OCI-LY1 (cell line): Measurements from ENCODE around the gene OR52A5.
"Not testable (repeated sequence)": the region's sequence is repeated elsewhere in the genome, so short reads cannot be mapped to it uniquely, and the experiment has no call there.

Source experiments
- H2AFZ ChIP-seq: fragments of 200-600 bp; sonication (generic), shearing (Covaris generic); 2 replicates; pipeline ENCODE4 v1.6.0; 2014; ENCODE audit warnings: antibody characterized with exemption, mild to moderate bottlenecking, low read length
- H3F3A ChIP-seq: fragments of 200-600 bp; sonication (generic), shearing (Covaris generic); 2 replicates; pipeline ENCODE4 v1.6.0; 2014; ENCODE audit warnings: mild to moderate bottlenecking, antibody characterized with exemption, low read length, moderate library complexity; ENCODE audit not compliant: insufficient read depth
- H3K27ac ChIP-seq: fragments of 200-600 bp; sonication (generic); 2 replicates; pipeline ENCODE4 v1.5.1; 2014; ENCODE audit warnings: low read length, mixed run types, mild to moderate bottlenecking, low read depth; ENCODE audit not compliant: poor library complexity, severe bottlenecking
- H3K27me3 ChIP-seq: fragments of 200-600 bp; sonication (generic); 2 replicates; pipeline ENCODE4 v1.6.0; 2014; ENCODE audit warnings: antibody characterized with exemption, mild to moderate bottlenecking, low read length, moderate library complexity; ENCODE audit not compliant: insufficient read depth
- H3K36me3 ChIP-seq: fragments of 200-600 bp; sonication (generic); 2 replicates; pipeline ENCODE4 v1.6.1; 2014; ENCODE audit warnings: mild to moderate bottlenecking, antibody characterized with exemption, low read length, moderate library complexity, mixed read lengths; ENCODE audit not compliant: insufficient read depth
- H3K4me1 ChIP-seq: fragments of 200-600 bp; sonication (generic); 2 replicates; pipeline ENCODE4 v1.5.1; 2014; ENCODE audit warnings: mild to moderate bottlenecking, low read length, moderate library complexity; ENCODE audit not compliant: insufficient read depth, severe bottlenecking
- H3K4me2 ChIP-seq: fragments of 200-600 bp; sonication (generic), shearing (Covaris generic); 2 replicates; pipeline ENCODE4 v1.6.1; 2014; ENCODE audit warnings: low read length
- H3K4me3 ChIP-seq: fragments of 200-600 bp; sonication (generic); 2 replicates; pipeline ENCODE4 v1.5.1; 2014; ENCODE audit warnings: low read length, low read depth, mild to moderate bottlenecking, mixed read lengths; ENCODE audit not compliant: poor library complexity, severe bottlenecking
- H3K79me2 ChIP-seq: fragments of 200-600 bp; shearing (Covaris generic); 2 replicates; pipeline ENCODE4 v1.6.1; 2016; ENCODE audit warnings: mixed run types, low read length, mixed read lengths; ENCODE audit not compliant: insufficient read depth
- H3K9ac ChIP-seq: fragments of 200-600 bp; sonication (generic), shearing (Covaris generic); 2 replicates; pipeline ENCODE4 v1.6.1; 2014; ENCODE audit warnings: mild to moderate bottlenecking, low read length, mixed read lengths
- H3K9me2 ChIP-seq: fragments of 200-600 bp; sonication (generic), shearing (Covaris generic); 2 replicates; pipeline ENCODE4 v1.6.1; 2014; ENCODE audit warnings: low read depth, mild to moderate bottlenecking, low read length, mixed read lengths
- H3K9me3 ChIP-seq: fragments of 200-600 bp; shearing (Covaris generic); 2 replicates; pipeline ENCODE4 v1.6.1; 2014; ENCODE audit warnings: low read length, mixed read lengths
- H4K20me1 ChIP-seq: fragments of 200-600 bp; sonication (generic), shearing (Covaris generic); 2 replicates; pipeline ENCODE4 v1.6.0; 2016; ENCODE audit warnings: mild to moderate bottlenecking, low read length; ENCODE audit not compliant: insufficient read depth
- EZH2 ChIP-seq: fragments of 200-600 bp; sonication (generic), shearing (Covaris generic); IDR thresholded peaks from 2 replicates; pipeline ENCODE4 v1.8.0; 2017; ENCODE audit warnings: borderline replicate concordance, mixed run types, mild to moderate bottlenecking, antibody characterized with exemption, low read length, moderate library complexity, mixed read lengths
- TF ChIP-seq, protein P1 (sequence below): fragments of 200-600 bp; sonication (generic), shearing (Covaris generic); IDR thresholded peaks from 2 replicates; pipeline ENCODE4 v1.5.1; 2017; ENCODE audit warnings: mild to moderate bottlenecking, antibody characterized with exemption, low read length, moderate library complexity, mixed read lengths

The OR52A5 gene

DNA sequence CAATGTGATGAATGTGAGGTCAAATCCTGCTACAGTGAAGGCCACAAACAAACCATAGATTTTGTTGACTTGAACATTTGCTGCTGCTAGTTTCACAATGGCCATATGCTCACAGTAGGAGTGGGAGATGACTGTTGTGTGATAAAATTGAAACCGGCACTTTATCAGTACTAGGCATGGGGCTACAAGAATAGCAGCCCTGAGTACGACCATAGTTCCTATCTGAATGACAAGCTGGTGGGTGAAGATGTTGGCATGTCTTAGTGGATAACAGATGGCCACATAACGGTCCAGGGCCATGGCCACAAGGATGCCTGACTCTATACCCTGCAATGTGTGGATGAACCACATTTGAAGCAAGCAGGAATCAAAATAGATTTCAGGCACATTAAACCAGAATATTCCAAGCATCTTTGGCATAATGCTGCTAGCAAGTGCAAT lies 13.6 kb upstream of the OR52A5 start:
- TF ChIP-seq EZH2 = no peak
- TF ChIP-seq, protein P1, sequence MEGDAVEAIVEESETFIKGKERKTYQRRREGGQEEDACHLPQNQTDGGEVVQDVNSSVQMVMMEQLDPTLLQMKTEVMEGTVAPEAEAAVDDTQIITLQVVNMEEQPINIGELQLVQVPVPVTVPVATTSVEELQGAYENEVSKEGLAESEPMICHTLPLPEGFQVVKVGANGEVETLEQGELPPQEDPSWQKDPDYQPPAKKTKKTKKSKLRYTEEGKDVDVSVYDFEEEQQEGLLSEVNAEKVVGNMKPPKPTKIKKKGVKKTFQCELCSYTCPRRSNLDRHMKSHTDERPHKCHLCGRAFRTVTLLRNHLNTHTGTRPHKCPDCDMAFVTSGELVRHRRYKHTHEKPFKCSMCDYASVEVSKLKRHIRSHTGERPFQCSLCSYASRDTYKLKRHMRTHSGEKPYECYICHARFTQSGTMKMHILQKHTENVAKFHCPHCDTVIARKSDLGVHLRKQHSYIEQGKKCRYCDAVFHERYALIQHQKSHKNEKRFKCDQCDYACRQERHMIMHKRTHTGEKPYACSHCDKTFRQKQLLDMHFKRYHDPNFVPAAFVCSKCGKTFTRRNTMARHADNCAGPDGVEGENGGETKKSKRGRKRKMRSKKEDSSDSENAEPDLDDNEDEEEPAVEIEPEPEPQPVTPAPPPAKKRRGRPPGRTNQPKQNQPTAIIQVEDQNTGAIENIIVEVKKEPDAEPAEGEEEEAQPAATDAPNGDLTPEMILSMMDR = no peak
- Histone ChIP-seq H3K4me2 (no peak overlapping the region), H2AFZ (no peak overlapping the region), H3K9ac (no peak overlapping the region), H4K20me1 (no peaks in the 10 kb centered on the region), H3K79me2 (no peaks in the 10 kb centered on the region), H3K9me3 (no peaks in the 10 kb centered on the region), H3K9me2 (no peaks in the 10 kb centered on the region), H3K36me3 (no peaks in the 10 kb centered on the region), H3K27ac (no peak overlapping the region), H3K4me3 (no peak overlapping the region), H3F3A (no peaks in the 10 kb centered on the region), H3K4me1 (no peaks in the 10 kb centered on the region), H3K27me3 (no peaks in the 10 kb centered on the region)

DNA sequence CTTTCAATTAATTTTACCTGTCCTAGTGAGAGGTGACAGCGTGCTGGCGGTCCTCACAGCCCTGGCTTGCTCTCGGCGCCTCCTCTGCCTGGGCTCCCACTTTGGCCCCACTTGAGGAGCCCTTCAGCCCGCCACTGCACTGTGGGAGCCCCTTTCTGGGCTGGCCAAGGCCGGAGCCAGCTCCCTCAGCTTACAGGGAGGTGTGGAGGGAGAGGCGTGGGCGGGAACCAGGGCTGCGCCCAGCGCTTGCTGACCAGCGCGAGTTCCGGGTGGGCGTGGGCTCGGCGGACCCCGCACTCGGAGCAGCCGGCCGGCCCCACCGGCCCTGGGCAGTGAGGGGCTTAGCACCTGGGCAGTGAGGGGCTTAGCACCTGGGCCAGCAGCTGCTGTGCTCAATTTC lies 6.0 kb upstream of the OR52A5 start:
- H3K9me3 ChIP-seq, H3K79me2 ChIP-seq, H3K27ac ChIP-seq, H3K36me3 ChIP-seq, H3K4me1 ChIP-seq, H3K4me3 ChIP-seq, H3K27me3 ChIP-seq, H3K9ac ChIP-seq, H3K4me2 ChIP-seq, H4K20me1 ChIP-seq, H2AFZ ChIP-seq, H3F3A ChIP-seq, H3K9me2 ChIP-seq: not testable (repeated sequence)

DNA sequence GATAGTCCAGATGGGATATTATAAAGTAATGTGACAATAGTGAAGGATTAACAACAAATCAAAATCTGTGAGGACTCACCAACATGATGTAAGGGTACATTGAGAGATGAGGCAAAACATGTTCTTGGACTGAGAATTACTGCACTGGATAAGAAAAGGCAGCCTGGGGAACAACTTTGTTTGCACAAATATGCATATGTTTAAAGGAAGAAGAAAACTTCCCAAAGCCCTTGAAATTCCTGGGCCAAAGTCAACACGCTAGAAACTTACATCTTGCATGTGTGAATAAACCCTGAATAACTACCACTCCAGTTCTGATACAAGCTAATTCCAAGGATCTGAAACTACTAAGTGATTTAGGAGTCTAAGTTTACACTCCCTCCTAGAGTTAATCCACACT lies 1.1 kb downstream of the OR52A5 start:
- H3K9me2 ChIP-seq = no peaks in the 10 kb centered on the region
- H3K9me3 ChIP-seq = no peaks in the 10 kb centered on the region
- H3K4me2 ChIP-seq = no peak overlapping the region
- H3K4me1 ChIP-seq = no peaks in the 10 kb centered on the region
- no peak overlapping the region for H3K9ac ChIP-seq
- H3K27ac ChIP-seq = no peak overlapping the region
- no peaks in the 10 kb centered on the region for H4K20me1 ChIP-seq
- no peaks in the 10 kb centered on the region for H3K36me3 ChIP-seq
- no peaks in the 10 kb centered on the region for H3K79me2 ChIP-seq
- no peak overlapping the region for H3K4me3 ChIP-seq
- no peaks in the 10 kb centered on the region for H3K27me3 ChIP-seq
- H3F3A ChIP-seq = no peaks in the 10 kb centered on the region
- no peak for TF ChIP-seq EZH2
- TF ChIP-seq, protein P1 = no peak
- no peak overlapping the region for H2AFZ ChIP-seq

DNA sequence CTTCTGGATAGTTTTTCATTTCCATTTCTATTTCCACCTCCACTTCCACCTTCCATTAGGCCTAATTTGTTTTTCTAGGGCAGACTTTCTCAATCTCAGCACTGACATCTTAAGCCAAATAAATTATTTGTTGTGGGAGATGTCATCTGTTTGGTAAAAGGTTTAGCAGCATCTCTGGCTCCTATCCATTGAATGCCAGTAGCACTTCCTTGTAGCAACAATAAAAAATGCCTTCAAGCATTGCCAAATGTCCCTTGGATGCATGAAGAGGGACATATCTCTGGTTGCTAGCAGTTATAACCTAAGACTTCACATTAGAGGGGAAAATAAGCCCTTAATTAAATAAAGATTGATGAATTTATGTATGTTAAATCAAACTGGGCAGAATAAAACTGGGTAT lies 1.9 kb downstream of the OR52A5 start:
- no peak overlapping the region for H2AFZ ChIP-seq
- no peak overlapping the region for H3K4me3 ChIP-seq
- no peak overlapping the region for H3K4me2 ChIP-seq
- H3K9ac ChIP-seq = no peak overlapping the region
- H3K27me3 ChIP-seq = no peaks in the 10 kb centered on the region
- H3K27ac ChIP-seq = no peak overlapping the region
- H3K36me3 ChIP-seq = no peaks in the 10 kb centered on the region
- no peaks in the 10 kb centered on the region for H3K4me1 ChIP-seq
- H3F3A ChIP-seq = no peaks in the 10 kb centered on the region
- H4K20me1 ChIP-seq = no peaks in the 10 kb centered on the region
- H3K9me2 ChIP-seq = no peaks in the 10 kb centered on the region
- TF ChIP-seq, protein P1 = no peak
- no peak for TF ChIP-seq EZH2
- no peaks in the 10 kb centered on the region for H3K79me2 ChIP-seq
- H3K9me3 ChIP-seq = no peaks in the 10 kb centered on the region
